Right lobe of liver (tissue), 4 donors: Measurements from ENCODE around the gene MAGI1.

Experiments used
- POLR2A ChIP-seq: fragments of 450-650 bp; IDR thresholded peaks from one replicate; pipeline ENCODE4 v1.6.1; 2017; ENCODE audit warnings: antibody characterized with exemption, mild to moderate bottlenecking
- TF ChIP-seq, protein P1 (sequence below), 4 donors: fragments of 200-600 bp in 3 of 4; fragments of 450-650 bp in 1 of 4; IDR thresholded peaks; one replicate each; pipeline versions ENCODE4 v1.5.1 to v1.8.0; 2016 to 2022; ENCODE audit warnings: antibody characterized with exemption in 4 of 4, mild to moderate bottlenecking in 2 of 4
- donor health status: DM: no; HTN: no; CAD: no.
- donor health status: DM: no; HTN: no; CAD: no.
- donor health status: DM: no; HTN: yes; CAD: no.

DNA sequence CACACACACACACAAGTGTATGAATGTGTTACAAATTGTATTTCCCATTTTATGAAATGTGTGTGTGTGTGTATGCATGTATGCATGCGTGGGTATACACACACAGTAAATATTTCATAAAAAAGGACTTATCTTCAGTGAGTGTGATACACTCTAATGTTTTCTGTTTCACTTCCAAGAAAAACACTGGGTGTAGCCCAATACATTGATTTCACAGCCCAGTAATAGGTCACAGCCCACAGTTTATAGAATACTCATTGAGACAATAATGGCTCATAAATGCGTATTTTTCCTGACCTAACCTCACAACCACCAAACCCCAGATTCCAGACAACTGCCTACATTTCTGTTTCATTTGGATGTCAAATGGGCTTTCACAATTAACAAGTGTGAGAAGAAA, 619.5 kb downstream of the MAGI1 start:
- TF ChIP-seq, protein P1, sequence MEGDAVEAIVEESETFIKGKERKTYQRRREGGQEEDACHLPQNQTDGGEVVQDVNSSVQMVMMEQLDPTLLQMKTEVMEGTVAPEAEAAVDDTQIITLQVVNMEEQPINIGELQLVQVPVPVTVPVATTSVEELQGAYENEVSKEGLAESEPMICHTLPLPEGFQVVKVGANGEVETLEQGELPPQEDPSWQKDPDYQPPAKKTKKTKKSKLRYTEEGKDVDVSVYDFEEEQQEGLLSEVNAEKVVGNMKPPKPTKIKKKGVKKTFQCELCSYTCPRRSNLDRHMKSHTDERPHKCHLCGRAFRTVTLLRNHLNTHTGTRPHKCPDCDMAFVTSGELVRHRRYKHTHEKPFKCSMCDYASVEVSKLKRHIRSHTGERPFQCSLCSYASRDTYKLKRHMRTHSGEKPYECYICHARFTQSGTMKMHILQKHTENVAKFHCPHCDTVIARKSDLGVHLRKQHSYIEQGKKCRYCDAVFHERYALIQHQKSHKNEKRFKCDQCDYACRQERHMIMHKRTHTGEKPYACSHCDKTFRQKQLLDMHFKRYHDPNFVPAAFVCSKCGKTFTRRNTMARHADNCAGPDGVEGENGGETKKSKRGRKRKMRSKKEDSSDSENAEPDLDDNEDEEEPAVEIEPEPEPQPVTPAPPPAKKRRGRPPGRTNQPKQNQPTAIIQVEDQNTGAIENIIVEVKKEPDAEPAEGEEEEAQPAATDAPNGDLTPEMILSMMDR (IDR thresholded peaks at IDR 0.05): no peak
- TF ChIP-seq POLR2A: no peak
